H9 (cell line): ENCODE measurements around the gene HM13. TPM values are rescaled to one million over a fixed set of nuclear protein-coding genes. Genes with fewer than 3 reads are reported as not detected.

Experiments
- DNase-seq: peaks from one replicate; pipeline ENCODE4 v3.0.0-alpha.2; 2017
- H2AFZ ChIP-seq: one replicate; pipeline ENCODE4 v1.6.1; 2013; ENCODE audit warnings: mild to moderate bottlenecking, low read length, control low read depth, moderate library complexity
- H2AK5ac ChIP-seq: 2 replicates; pipeline ENCODE4 v1.6.1; 2013; ENCODE audit warnings: low read length, control low read depth, mixed read lengths; ENCODE audit not compliant: insufficient read length
- H2BK120ac ChIP-seq: one replicate; pipeline ENCODE4 v1.6.1; 2013; ENCODE audit warnings: low read depth, mild to moderate bottlenecking, low read length, control low read depth, inconsistent platforms; ENCODE audit not compliant: poor library complexity, severe bottlenecking
- H2BK12ac ChIP-seq: 2 replicates; pipeline ENCODE4 v1.6.1; 2013; ENCODE audit warnings: low read length, control low read depth, mixed read lengths, low read depth; ENCODE audit not compliant: insufficient read length
- H2BK15ac ChIP-seq: 2 replicates; pipeline ENCODE4 v1.6.1; 2013; ENCODE audit warnings: low read depth, low read length, control low read depth
- H2BK20ac ChIP-seq: one replicate; pipeline ENCODE4 v1.6.1; 2013; ENCODE audit warnings: low read depth, mild to moderate bottlenecking, low read length, control low read depth, inconsistent platforms; ENCODE audit not compliant: poor library complexity, severe bottlenecking
- H2BK5ac ChIP-seq: 2 replicates; pipeline ENCODE4 v1.6.1; 2013; ENCODE audit warnings: low read length, control low read depth, mixed read lengths; ENCODE audit not compliant: insufficient read length
- H3K14ac ChIP-seq: 2 replicates; pipeline ENCODE4 v1.6.1; 2013; ENCODE audit warnings: low read length, control low read depth; ENCODE audit not compliant: insufficient read depth
- H3K18ac ChIP-seq: 2 replicates; pipeline ENCODE4 v1.6.1; 2013; ENCODE audit warnings: low read depth, mild to moderate bottlenecking, mixed read lengths, low read length, control low read depth; ENCODE audit not compliant: insufficient read length
- H3K23ac ChIP-seq: 2 replicates; pipeline ENCODE4 v1.6.1; 2013; ENCODE audit warnings: low read length, control low read depth, mixed read lengths, low read depth; ENCODE audit not compliant: insufficient read length
- H3K23me2 ChIP-seq: 2 replicates; pipeline ENCODE4 v1.6.1; 2013; ENCODE audit warnings: low read depth, mild to moderate bottlenecking, mixed read lengths, low read length, control low read depth; ENCODE audit not compliant: insufficient read length, poor library complexity, severe bottlenecking
- H3K27ac ChIP-seq: 2 replicates; pipeline ENCODE4 v1.5.1; 2013; ENCODE audit warnings: low read length, control low read depth, mixed read lengths, low read depth; ENCODE audit not compliant: insufficient read length
- H3K27me3 ChIP-seq: 2 replicates; pipeline ENCODE4 v1.6.1; 2013; ENCODE audit warnings: low read length, control low read depth, inconsistent platforms; ENCODE audit not compliant: insufficient read depth
- H3K4ac ChIP-seq: 2 replicates; pipeline ENCODE4 v1.6.1; 2013; ENCODE audit warnings: low read depth, mild to moderate bottlenecking, control low read depth, inconsistent platforms, low read length, moderate library complexity
- H3K4me1 ChIP-seq: 2 replicates; pipeline ENCODE4 v1.6.1; 2013; ENCODE audit warnings: low read length, control low read depth, inconsistent platforms; ENCODE audit not compliant: insufficient read depth
- H3K4me2 ChIP-seq: 2 replicates; pipeline ENCODE4 v1.6.1; 2013; ENCODE audit warnings: low read length, control low read depth, mixed read lengths; ENCODE audit not compliant: insufficient read length, insufficient read depth
- H3K56ac ChIP-seq: 2 replicates; pipeline ENCODE4 v1.6.1; 2013; ENCODE audit warnings: low read depth, mild to moderate bottlenecking, mixed read lengths, low read length, control low read depth; ENCODE audit not compliant: insufficient read length
- H3K79me1 ChIP-seq: 2 replicates; pipeline ENCODE4 v1.6.1; 2013; ENCODE audit warnings: low read depth, mild to moderate bottlenecking, moderate library complexity, low read length, control low read depth, inconsistent platforms; ENCODE audit not compliant: insufficient read depth, poor library complexity, severe bottlenecking
- H3K79me2 ChIP-seq: 2 replicates; pipeline ENCODE4 v1.6.1; 2013; ENCODE audit warnings: low read length, control low read depth, inconsistent platforms; ENCODE audit not compliant: insufficient read depth
- H3K9ac ChIP-seq: 2 replicates; pipeline ENCODE4 v1.6.1; 2013; ENCODE audit warnings: low read length, control low read depth, mixed read lengths; ENCODE audit not compliant: insufficient read length; ENCODE audit errors: extremely low read depth
- H3K9me3 ChIP-seq: one replicate; pipeline ENCODE4 v1.6.1; 2013; ENCODE audit warnings: low read depth, low read length, inconsistent platforms; ENCODE audit not compliant: control insufficient read depth
- H3T11ph ChIP-seq: one replicate; pipeline ENCODE4 v1.6.1; 2013; ENCODE audit warnings: mild to moderate bottlenecking, low read length, control low read depth, inconsistent platforms
- H4K20me1 ChIP-seq: one replicate; pipeline ENCODE4 v1.6.1; 2013; ENCODE audit not compliant: control insufficient read depth, insufficient read length, insufficient read depth
- H4K5ac ChIP-seq: 2 replicates; pipeline ENCODE4 v1.6.1; 2013; ENCODE audit warnings: low read depth, mild to moderate bottlenecking, mixed read lengths, low read length, control low read depth; ENCODE audit not compliant: insufficient read length
- H4K8ac ChIP-seq: replicated peaks from 2 replicates; pipeline ENCODE4 v1.6.1; 2013; ENCODE audit warnings: low read length, control low read depth, mixed read lengths, low read depth; ENCODE audit not compliant: insufficient read length
- H4K91ac ChIP-seq: 2 replicates; pipeline ENCODE4 v1.6.1; 2013; ENCODE audit warnings: low read depth, mild to moderate bottlenecking, moderate library complexity, mixed read lengths, low read length, control low read depth; ENCODE audit not compliant: insufficient read length
- H3K27ac Mint-ChIP-seq, 3 experiments: 2 replicates in 2 of 3; 3 replicates in 1 of 3; pipeline ENCODE4 v1.8.0; 2020 to 2021; ENCODE audit warnings: mixed read lengths in 3 of 3, mild to moderate bottlenecking in 1 of 3, moderate library complexity in 1 of 3
- H3K27me3 Mint-ChIP-seq: 2 replicates; pipeline ENCODE4 v1.8.0; 2021; ENCODE audit warnings: low read depth, mild to moderate bottlenecking, moderate library complexity, mixed read lengths
- H3K36me3 Mint-ChIP-seq, 3 experiments: 2 replicates in 2 of 3; 3 replicates in 1 of 3; pipeline ENCODE4 v1.8.0; 2020 to 2021; ENCODE audit warnings: low read depth in 3 of 3, mixed read lengths in 3 of 3; ENCODE audit not compliant: insufficient read depth in 1 of 3
- H3K4me1 Mint-ChIP-seq, 2 experiments: 2 replicates each; pipeline ENCODE4 v1.8.0; 2020; ENCODE audit warnings: mixed read lengths in 2 of 2
- H3K4me3 Mint-ChIP-seq, 2 experiments: 2 replicates in 1 of 2; 3 replicates in 1 of 2; pipeline ENCODE4 v1.8.0; 2020 to 2021; ENCODE audit warnings: mild to moderate bottlenecking in 2 of 2, mixed read lengths in 2 of 2, moderate library complexity in 1 of 2
- H3K9me3 Mint-ChIP-seq, 2 experiments: 2 replicates in 1 of 2; 3 replicates in 1 of 2; pipeline ENCODE4 v1.8.0; 2020; ENCODE audit warnings: mild to moderate bottlenecking in 2 of 2, mixed read lengths in 2 of 2, moderate library complexity in 1 of 2
- WGBS: extraction: QIAGEN DNeasy Blood & Tissue Kit; methylation state at CpG from one replicate; pipeline ENCODE4 v1.1.7; 2013; ENCODE audit warnings: missing lambda C conversion rate, low lambda C conversion rate, mixed read lengths; ENCODE audit not compliant: insufficient read length; ENCODE audit errors: extremely low coverage; 5-methylcytosine and 5-hydroxymethylcytosine counted together
- total RNA-seq: library from RNA; stranded (reverse); gene quantifications from 2 replicates; pipeline ENCODE4 v1.2.1, GENCODE V29; 2021
- TF ChIP-seq, protein P1 (sequence below): fragments of 200-600 bp; sonication (generic); conservative IDR thresholded peaks from 3 replicates; pipeline ENCODE4 v1.8.0; 2021; ENCODE audit warnings: antibody characterized with exemption, mild to moderate bottlenecking

The HM13 gene
- total RNA-seq, 1 experiment from 2014 or later: 169 TPM

DNA sequence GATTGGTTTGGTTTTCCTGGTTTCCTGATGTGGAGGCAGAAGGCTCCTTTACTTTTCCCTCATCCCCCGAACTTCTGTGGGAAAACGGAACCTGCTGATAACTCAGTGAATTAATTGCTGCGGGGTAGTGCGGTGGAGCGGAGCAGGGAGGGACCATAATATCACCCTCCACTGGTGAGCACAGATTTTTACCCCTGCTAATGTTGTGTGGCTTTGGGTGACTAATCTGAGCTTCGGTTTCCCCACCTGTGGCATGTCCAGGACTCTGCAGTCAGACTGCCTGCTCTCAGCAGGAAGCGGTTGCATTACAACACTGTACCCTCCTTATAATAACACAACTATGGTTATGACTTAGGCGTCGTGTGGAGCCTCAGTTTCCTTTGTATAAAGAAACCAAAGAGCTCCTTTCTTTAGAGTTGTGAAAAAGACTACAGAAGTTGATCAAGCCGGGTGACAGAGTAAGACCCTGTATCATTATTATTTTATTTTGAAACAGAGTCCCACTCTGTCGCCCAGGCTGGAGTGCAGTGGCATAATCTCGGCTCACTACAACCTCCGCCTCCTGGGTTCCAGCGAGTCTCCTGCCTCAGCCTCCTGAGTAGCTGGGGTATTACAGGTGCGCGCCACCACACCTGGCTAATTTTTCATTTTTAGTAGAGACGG, 88.7 kb downstream of the HM13 start:
- Histone ChIP-seq H3K27ac (no peak overlapping the region), H2BK120ac (no peak overlapping the region), H4K20me1 (no peaks in the 10 kb centered on the region), H3K14ac (peak overlapping the region; percentile 72; the same call in 1 of the 2 replicates), H2BK15ac (no peak overlapping the region), H3K79me1 (no peaks in the 10 kb centered on the region), H2AFZ (no peak overlapping the region), H3K18ac (no peak overlapping the region), H3K56ac (no peak overlapping the region), H3T11ph (no peak overlapping the region), H4K8ac (no peak overlapping the region), H2BK5ac (no peak overlapping the region), H3K4me1 (peaks cover 2% of the 10 kb centered on the region; the same call in 1 of the 2 replicates), H3K23me2 (peaks cover 13% of the 10 kb centered on the region), H3K9me3 (no peaks in the 10 kb centered on the region), H2BK12ac (no peak overlapping the region), H4K5ac (no peak overlapping the region), H2BK20ac (no peak overlapping the region), H3K4me2 (no peak overlapping the region), H3K27me3 (no peaks in the 10 kb centered on the region), H3K9ac (no peak overlapping the region), H4K91ac (no peak overlapping the region), H2AK5ac (no peak overlapping the region), H3K79me2 (peaks cover 4% of the 10 kb centered on the region; the same call in 1 of the 2 replicates), H3K4ac (no peak overlapping the region), H3K23ac (no peak overlapping the region)
- Mint-ChIP-seq H3K4me3 (peak overlapping the region; percentile 8 to 50; a peak in 3 of 5 replicates), H3K27me3 (peaks cover 2% of the 10 kb centered on the region), H3K9me3 (peaks cover 3% of the 10 kb centered on the region in 2 experiments; a peak in 2 of 5 replicates), H3K36me3 (peaks cover 6 to 22% (median 18%) of the 10 kb centered on the region in 3 experiments), H3K27ac (peak overlapping the region; percentile 94 to 96 (median 95); a peak in 6 of 7 replicates), H3K4me1 (peaks cover 24 to 32% of the 10 kb centered on the region in 2 experiments)
- WGBS: no CpG with 5 or more reads among the region's 17 CpGs
- DNase-seq: no peak
- TF ChIP-seq, protein P1, sequence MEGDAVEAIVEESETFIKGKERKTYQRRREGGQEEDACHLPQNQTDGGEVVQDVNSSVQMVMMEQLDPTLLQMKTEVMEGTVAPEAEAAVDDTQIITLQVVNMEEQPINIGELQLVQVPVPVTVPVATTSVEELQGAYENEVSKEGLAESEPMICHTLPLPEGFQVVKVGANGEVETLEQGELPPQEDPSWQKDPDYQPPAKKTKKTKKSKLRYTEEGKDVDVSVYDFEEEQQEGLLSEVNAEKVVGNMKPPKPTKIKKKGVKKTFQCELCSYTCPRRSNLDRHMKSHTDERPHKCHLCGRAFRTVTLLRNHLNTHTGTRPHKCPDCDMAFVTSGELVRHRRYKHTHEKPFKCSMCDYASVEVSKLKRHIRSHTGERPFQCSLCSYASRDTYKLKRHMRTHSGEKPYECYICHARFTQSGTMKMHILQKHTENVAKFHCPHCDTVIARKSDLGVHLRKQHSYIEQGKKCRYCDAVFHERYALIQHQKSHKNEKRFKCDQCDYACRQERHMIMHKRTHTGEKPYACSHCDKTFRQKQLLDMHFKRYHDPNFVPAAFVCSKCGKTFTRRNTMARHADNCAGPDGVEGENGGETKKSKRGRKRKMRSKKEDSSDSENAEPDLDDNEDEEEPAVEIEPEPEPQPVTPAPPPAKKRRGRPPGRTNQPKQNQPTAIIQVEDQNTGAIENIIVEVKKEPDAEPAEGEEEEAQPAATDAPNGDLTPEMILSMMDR: no peak
